GM23248 (cell line): ENCODE data around the gene ASXL3.

ENCODE experiments used
- EZH2 ChIP-seq: fragments of 200-600 bp; sonication (generic); IDR thresholded peaks from 2 replicates; pipeline ENCODE4 v1.6.1; 2018; ENCODE audit warnings: antibody characterized with exemption, mild to moderate bottlenecking; ENCODE audit not compliant: insufficient read depth, poor library complexity, severe bottlenecking
- EZH2phosphoT487 ChIP-seq: fragments of 200-600 bp; sonication (generic); IDR thresholded peaks from 2 replicates; pipeline ENCODE4 v1.6.1; 2018; ENCODE audit warnings: antibody characterized with exemption, moderate library complexity, mild to moderate bottlenecking, low read depth; ENCODE audit not compliant: insufficient read depth

DNA sequence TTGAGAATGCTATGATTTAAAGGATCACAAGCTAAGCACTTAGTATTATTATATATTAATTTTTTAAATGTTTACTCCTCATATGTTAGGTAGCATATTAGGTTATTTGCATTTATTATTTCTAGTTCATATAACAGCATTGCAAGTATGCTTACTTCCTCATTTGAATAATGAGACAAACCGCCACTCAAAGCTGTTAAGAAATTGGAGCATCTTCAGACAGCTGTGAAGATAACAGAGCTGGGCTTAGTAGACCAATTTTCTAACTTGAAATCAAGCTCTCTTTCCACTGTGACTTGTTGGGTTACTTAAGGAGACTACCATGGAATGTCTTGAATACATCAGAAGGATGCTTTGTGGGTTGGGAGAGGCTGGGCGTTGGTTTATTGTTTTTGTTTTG, 139.3 kb downstream of the ASXL3 start:
- TF ChIP-seq EZH2 (no peak), EZH2phosphoT487 (no peak)
